HS-27A (cell line): ENCODE measurements around the gene CHPT1.
"Not testable (repeated sequence)": the region's sequence is repeated elsewhere in the genome, so short reads cannot be mapped to it uniquely, and the experiment has no call there.

Experiments used
- DNase-seq: peaks from one replicate; pipeline ENCODE4 v3.0.0-alpha.2; 2012; ENCODE audit warnings: low read depth, missing footprints

Gene CHPT1

GRCh38 chr12:101697197-101697929 is at the start of gene CHPT1:
CHPT1 (plus strand) TSS chr12:101697640; CDS start chr12:101697862, 222 bp downstream.
- DNase-seq: no peak

- DNase-seq: no peak
Observed at GRCh38 chr12:101647711-101648110, 49.7 kb upstream of the CHPT1 start.

- DNase-seq: no peak
Observed at GRCh38 chr12:101648195-101648594, 49.2 kb upstream of the CHPT1 start.

- DNase-seq: no peak
Observed at GRCh38 chr12:101650346-101651117, 46.9 kb upstream of the CHPT1 start.

- no peak for DNase-seq
Observed at GRCh38 chr12:101653030-101653429, 44.4 kb upstream of the CHPT1 start.

GRCh38 chr12:101653503-101653902 is 43.9 kb upstream of the CHPT1 start:
- no peak for DNase-seq

GRCh38 chr12:101654442-101654841 is 43.0 kb upstream of the CHPT1 start:
- no peak for DNase-seq

- DNase-seq: no peak
Observed at GRCh38 chr12:101655393-101655792, 42.0 kb upstream of the CHPT1 start.

GRCh38 chr12:101660662-101661061 is 36.8 kb upstream of the CHPT1 start:
- not testable (repeated sequence) for DNase-seq

GRCh38 chr12:101663298-101663697 is 34.1 kb upstream of the CHPT1 start:
- no peak for DNase-seq

GRCh38 chr12:101664992-101665391 is 32.4 kb upstream of the CHPT1 start:
- no peak for DNase-seq

GRCh38 chr12:101666052-101666728 is 31.2 kb upstream of the CHPT1 start:
- no peak for DNase-seq

- DNase-seq: no peak
Observed at GRCh38 chr12:101667591-101667990, 29.8 kb upstream of the CHPT1 start.

GRCh38 chr12:101670007-101670671 is 27.3 kb upstream of the CHPT1 start:
- no peak for DNase-seq

- DNase-seq: no peak
Observed at GRCh38 chr12:101671157-101671791, 26.2 kb upstream of the CHPT1 start.

- DNase-seq: no peak
Observed at GRCh38 chr12:101671833-101672232, 25.6 kb upstream of the CHPT1 start.

- no peak for DNase-seq
Observed at GRCh38 chr12:101675555-101675954, 21.9 kb upstream of the CHPT1 start.

GRCh38 chr12:101676497-101676896 is 20.9 kb upstream of the CHPT1 start:
- DNase-seq: not testable (repeated sequence)

- no peak for DNase-seq
Observed at GRCh38 chr12:101678081-101678480, 19.4 kb upstream of the CHPT1 start.

GRCh38 chr12:101680240-101680639 is 17.2 kb upstream of the CHPT1 start:
- no peak for DNase-seq

- DNase-seq: no peak
Observed at GRCh38 chr12:101680647-101681046, 16.8 kb upstream of the CHPT1 start.

GRCh38 chr12:101681627-101682026 is 15.8 kb upstream of the CHPT1 start:
- not testable (repeated sequence) for DNase-seq
